OCI-M2 (cell line): ENCODE measurements around the gene FAM227B.

Experiments
- DNase-seq: peaks from one replicate; lab custom pipeline; 2025; ENCODE audit not compliant: unreplicated experiment; lab: John Stamatoyannopoulos, UW

The FAM227B gene

DNA sequence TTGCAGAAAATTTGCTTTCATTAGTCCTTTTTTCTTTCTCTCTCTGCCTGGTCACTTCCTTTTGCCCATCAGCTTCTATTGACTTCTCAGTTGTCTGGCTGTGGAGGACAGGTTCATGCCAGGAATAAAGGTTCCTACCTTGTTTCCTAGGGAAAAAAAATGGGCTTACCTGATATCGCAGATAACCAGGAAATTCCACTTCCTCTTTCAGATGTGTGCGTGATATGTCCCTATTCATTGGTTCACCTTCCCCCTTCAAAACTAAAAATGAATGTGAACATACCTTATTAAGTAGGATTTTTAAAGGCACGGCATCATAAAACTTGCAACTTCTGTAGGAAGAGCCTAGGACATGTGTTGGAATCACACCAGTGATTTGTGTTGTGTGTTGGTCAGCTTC is 317.6 kb downstream of the FAM227B start:
- DNase-seq = no peak

DNA sequence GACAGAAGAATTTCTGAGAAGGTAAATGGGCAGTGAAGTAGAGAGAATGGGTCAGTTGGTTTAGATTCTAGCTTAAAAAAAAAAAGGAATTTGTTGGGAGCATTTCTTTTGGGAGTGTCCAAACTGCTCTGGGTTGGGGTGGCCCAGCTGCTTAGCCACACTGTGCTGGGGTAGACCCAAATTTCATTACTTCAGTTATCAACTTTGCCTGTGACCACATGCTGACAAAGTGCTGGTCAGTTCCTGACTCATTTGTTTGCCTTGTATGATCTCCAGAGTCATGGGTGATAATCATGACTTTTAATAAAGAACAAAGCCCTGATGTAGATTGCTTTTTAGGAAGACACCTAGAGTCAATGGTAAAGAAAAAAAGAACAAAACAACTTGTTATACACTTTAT is 319.1 kb downstream of the FAM227B start:
- DNase-seq = no peak

DNA sequence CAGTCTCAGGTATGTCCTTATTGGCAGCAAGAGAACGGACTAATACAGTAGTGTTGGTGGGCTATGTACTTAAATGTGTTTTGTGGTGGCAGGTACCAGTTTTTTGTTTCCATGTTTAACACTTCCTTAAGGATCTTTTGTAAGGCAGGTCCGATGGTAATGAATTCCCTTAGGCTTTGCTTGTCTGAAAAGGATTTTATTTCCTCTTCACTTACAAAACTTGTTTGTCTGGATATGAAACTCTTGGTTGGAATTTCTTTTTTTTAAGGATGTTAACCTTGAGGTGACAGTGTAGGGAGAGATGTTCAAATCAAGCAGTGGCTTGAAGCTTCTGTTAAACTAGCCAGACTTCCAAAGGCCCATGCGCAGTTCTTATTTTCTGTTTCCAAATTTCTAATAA is 319.8 kb downstream of the FAM227B start:
- no peak for DNase-seq

DNA sequence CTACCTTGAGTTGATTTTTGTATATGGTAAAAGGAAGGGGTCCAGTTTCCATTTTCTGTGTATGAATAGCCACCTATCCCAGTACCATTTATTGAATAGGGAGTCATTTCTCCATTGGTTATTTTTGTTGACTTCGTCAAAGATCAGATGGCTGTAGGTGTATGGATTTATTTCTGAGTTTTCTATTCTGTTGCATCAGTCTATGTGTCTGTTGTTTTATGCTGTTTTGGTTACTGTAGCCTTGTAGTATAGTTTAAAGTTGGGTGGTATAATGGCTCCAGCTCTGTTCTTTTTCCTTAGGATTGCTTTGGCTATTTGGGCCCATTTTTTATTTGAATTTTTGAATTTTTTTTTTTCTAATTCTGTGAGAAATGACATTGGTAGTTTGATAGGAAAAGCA is 323.0 kb downstream of the FAM227B start:
- DNase-seq = no peak

DNA sequence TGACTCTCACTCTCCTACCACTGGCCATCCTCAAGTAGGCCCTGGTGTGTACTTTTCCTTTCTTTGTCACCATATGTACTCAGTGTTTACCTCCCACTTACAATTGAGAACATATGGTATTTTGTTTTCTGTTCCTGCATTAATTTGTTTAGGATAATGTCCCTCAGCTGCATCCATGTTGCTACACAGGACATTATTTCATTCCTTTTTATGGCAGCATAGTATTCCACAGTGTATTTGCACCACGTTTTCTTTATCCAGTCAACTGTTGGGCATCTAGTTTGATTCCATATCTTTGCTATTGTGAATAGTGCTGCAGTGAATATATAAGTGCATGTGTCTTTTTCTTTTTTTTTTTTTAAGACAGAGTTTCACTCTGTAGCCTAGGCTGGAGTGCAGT is 324.4 kb downstream of the FAM227B start:
- DNase-seq = no peak

DNA sequence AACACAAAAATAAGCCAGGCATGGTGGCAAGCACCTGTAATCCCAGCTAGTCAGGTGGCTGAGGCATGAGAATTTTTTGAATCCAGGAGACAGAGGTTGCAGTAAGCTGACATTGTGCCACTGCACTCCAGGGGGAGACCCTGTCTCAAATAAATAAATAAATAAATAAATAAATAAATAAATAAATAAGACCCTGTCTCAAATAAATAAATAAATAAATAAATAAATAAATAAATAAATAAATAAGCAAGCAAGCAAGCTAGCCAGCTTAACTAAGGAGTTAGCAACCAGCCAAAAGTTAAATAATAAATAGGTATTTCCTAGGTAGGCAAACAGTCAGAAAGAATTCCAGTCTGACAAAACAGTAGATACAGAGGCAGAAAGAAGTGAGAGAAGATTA is 326.7 kb downstream of the FAM227B start:
- DNase-seq = no peak

DNA sequence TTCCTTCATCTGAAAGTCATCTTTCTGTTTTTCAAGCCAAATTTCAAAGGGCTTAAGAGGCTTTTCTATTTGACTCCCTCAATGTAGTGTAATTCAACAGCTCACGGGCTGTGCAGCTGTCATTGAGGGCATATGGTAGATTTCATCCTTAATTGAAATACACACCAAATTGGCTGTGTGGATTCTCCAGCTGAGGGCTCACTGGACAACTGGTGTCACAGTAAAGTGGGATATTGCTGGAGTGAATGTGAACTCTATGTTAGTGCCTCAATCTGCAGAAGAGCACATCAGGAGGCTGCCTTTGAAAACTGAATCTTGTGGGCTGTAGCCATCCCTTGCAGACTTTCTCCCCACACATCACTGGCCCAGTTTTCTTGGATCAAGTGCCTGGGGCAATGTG is 330.4 kb downstream of the FAM227B start:
- no peak for DNase-seq

DNA sequence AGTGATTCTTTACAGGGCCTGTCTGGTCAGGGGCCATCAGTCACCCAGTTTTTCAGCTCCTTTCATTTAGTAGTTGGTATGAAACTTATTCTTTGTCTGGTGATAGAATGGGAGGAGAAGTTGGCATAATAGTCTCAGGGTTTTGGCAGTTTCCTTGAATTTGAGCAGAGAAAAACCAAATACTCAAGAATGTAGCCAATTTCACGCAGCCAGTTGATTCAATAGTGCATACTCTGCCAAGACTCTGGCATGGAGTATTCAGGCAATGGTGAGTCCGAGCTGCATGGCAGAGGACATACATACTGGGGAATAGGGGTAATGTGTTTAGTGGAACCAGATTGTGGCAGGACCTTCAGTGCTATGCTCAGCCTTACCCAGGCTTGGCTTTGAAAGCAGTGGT is 332.2 kb downstream of the FAM227B start:
- no peak for DNase-seq

DNA sequence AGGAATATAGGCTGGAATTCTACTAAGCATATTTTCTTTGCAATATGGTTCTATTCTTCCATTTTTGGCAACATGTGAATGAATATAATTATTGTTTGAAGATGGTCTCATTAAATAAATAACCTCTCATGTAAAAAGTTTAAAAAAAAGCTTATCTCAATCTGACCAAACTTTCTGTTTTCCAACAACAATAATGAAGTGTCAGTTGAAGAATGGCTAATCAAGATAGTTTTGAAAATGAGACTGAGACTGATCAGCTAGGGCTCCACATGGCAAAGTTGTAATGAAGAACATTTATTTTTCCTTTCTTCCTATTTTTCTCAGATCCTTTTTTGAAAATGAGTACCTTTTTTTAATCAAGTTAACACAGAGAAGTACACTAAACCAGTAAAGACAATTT is 333.1 kb downstream of the FAM227B start:
- no peak for DNase-seq

DNA sequence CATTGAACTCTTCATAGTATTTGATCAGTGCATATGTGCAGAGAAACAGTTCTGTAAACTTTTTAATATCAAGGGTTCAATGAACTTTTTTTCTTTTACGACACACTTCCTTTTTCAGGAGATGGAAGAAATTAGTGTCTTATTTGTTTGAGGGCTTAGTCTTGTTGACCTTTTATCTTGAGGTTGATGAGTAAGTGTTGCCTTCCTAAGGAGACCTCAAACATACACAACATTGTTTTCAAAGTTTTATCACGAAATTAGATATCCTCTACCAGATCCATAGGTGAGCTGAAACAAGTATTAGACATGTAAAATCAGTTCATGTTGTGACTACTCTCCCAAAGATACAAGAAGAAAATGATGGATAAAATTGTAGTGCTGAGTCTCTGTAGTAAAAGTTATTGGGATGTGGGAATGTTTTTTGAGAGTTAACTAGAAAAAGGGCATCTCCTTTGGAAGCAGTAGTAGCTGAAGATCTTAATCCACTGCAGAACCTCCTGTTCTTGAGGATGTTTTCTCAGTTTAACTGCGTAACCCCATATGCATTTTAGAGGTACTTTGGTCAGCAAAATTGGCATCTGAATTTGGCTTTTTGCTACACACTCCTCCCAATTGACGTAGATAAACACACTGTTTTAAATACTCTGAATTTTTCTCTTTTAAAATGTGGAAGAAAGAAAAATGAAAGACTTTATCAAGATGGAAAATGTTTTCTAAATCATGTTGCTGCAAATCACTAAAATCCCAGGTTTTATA is 333.8 kb downstream of the FAM227B start:
- no peak for DNase-seq

DNA sequence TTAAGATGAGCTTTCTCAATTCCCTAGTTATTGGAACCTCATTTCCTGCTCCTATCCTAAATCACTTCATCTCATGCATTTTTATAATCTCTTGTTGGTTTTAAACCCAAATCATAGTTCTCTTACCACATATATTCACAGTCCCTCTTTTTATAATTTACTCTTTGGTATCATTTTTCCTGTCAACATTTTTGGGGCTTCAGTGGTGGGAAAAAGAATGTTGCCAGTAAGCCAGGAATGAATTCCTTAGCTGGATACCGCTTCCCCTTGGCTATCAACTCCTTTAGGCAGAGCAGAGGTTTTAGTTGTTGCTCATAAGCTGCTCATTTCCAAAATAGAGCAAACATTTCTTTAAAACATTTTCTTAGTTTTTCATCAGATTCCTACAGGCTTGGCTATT is 338.3 kb downstream of the FAM227B start:
- no peak for DNase-seq

DNA sequence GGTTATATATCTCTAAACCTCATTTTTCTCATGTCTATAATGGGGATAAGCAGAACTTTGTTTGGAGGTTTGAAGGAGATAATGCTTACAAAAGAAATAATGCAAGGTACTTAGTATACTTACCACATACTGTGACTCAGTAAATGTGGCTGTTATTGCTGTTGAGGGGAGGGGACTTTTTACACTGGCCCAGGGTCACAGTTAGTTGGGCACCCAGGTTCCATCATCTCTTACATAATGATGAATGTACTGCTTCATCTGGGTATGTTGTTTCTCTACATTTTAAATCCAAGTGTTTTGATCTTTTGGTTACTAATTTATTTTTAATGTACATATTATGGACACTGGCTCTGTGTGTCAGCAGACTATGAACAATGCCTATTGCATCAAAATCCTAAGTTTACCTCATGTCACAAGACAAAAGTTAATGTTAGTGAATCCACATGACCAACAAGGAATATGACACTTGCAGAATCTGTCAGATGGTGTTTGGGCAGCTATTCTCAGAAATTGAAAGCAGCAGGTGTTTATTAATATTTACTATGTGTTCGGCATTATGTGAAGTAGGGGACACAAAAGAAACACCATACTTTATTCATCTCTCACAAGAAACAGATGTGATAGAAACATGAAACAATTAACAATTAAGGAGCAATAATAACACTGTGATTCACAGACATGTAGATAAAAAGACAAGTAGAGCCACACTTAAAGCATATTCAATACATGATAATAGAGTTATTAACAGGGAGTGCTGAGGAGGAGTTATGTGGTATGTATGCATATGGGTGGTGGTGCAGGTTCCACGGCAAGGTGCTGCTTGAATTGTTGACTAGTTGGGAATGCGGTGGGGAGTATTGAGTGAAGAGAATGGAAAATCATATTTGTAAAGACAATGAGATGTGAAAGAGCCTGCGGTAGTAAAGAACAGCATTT is 340.8 kb downstream of the FAM227B start:
- DNase-seq = no peak

DNA sequence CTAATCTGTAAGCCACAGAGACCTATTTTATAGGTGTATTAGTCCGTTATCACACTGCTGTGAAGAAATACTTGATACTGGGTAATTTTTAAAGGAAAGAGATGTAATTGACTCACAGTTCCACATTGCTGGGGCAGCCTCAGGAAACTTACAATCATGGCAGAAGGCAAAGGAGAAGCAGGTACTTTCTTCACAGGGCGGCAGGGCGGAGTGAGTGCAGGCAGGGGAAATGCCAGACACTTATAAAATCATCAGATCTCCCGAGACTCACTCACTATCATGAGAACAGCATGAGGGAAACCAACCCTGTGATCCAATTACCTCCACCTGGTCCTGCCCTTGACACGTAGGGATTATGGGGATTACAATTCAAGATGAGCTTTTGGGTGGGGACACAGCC is 341.9 kb downstream of the FAM227B start:
- DNase-seq = no peak
